Body of pancreas (tissue), 4 donors: ENCODE data around the gene TARP.

Source experiments
- ATAC-seq: fragments of 150-250 bp; one replicate; pipeline ENCODE4 v1.9.1; 2016
- DNase-seq, 4 donors: peaks; one replicate each; pipeline ENCODE4 v3.0.0-alpha.2; 2019
- H3K27ac ChIP-seq, 4 donors: fragments of 200-600 bp; sonication (generic); 1 replicate in 3 of 4; 2 replicates in 1 of 4; pipeline versions ENCODE4 v1.5.1 to v1.6.1; 2016 to 2019; ENCODE audit warnings: mild to moderate bottlenecking in 1 of 4, mixed read lengths in 1 of 4, moderate library complexity in 1 of 4
- H3K27me3 ChIP-seq, 2 donors: fragments of 200-600 bp; sonication (generic); one replicate each; pipeline ENCODE4 v1.6.0; 2016; ENCODE audit warnings: mild to moderate bottlenecking in 1 of 2
- H3K36me3 ChIP-seq, 2 donors: fragments of 200-600 bp; sonication (generic); replicated peaks in 1 of 2; 2 replicates each; pipeline ENCODE4 v1.5.1; 2016; ENCODE audit warnings: low read depth in 2 of 2; ENCODE audit not compliant: insufficient read depth in 1 of 2
- H3K4me1 ChIP-seq: fragments of 200-600 bp; sonication (generic); one replicate; pipeline ENCODE4 v1.6.0; 2016
- H3K4me3 ChIP-seq, 2 donors: fragments of 200-600 bp; sonication (generic); 1 replicate in 1 of 2; 2 replicates in 1 of 2; pipeline ENCODE4 v1.5.1; 2016 to 2019
- H3K9me3 ChIP-seq, 3 donors: fragments of 200-600 bp; sonication (generic); 1 replicate in 2 of 3; 2 replicates in 1 of 3; pipeline ENCODE4 v1.5.1; 2016
- CTCF ChIP-seq, 7 experiments: fragments of 450-650 bp in 4 of 7; fragments of 200-600 bp in 3 of 7; sonication (generic) in 3 of 7; IDR thresholded peaks; one replicate each; pipeline ENCODE4 v1.5.1; 2016 to 2019; ENCODE audit warnings: antibody characterized with exemption in 7 of 7
- POLR2A ChIP-seq, 3 donors: fragments of 450-650 bp; IDR thresholded peaks; one replicate each; pipeline ENCODE4 v1.6.1; 2016; ENCODE audit warnings: antibody characterized with exemption in 3 of 3, mild to moderate bottlenecking in 2 of 3
- WGBS, 2 donors: methylation state at CpG; one replicate each; pipeline ENCODE4 v1.1.5; 2017; 5-methylcytosine and 5-hydroxymethylcytosine counted together
- intact Hi-C: fragments of 100-400 bp; cut with DNase I; formaldehyde crosslinking; loops from one replicate; pipeline ENCODE4 v1.15.1; 2023

Gene TARP

DNA sequence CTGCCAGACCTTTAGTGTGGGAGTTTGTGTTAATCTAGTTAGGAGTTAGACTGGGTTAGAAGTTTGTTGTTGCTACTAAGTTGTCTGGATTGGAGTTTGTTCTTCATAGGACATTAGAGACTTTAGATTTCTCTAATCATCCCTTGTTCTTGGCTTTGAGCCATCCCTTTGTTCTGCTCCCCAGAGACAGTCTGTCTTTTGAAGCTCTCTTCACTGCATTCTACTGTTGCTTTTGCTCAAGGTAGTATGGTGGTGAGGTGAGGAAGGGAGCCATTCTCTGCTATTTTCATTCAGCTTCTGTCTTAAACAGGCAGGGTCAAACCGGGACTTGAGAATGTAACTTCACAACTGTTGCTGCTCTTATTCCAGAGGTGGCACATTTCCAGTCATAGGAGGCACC is 10.4 kb upstream of the TARP start:
- intact Hi-C loops, result no loop called here
- no peak for ATAC-seq
- WGBS, 2 donors, result 67 to 77% methylated on average over 1 of the region's 1 CpG

GRCh38 chr7:38283107-38283506 is 9.7 kb upstream of the TARP start:
- H3K4me1 ChIP-seq, result no peaks in the 10 kb centered on the region
- H3K27ac ChIP-seq, result no peak overlapping the region
- H3K27me3 ChIP-seq, result no peaks in the 10 kb centered on the region
- ATAC-seq (no peak), DNase-seq (no peak)
- WGBS, 2 donors, result 67 to 69% methylated on average over 4 of the region's 4 CpGs
- TF ChIP-seq POLR2A (IDR thresholded peaks at IDR 0.05) (no peak), CTCF (IDR thresholded peaks at IDR 0.05) (no peak)
- H3K36me3 ChIP-seq, result no peaks in the 10 kb centered on the region
- intact Hi-C loops, result no loop called here
- H3K4me3 ChIP-seq, result no peak overlapping the region
- no peaks in the 10 kb centered on the region for H3K9me3 ChIP-seq

More for the DNA sequence above, 10.4 kb upstream of the TARP start:
- H3K27me3 ChIP-seq, result no peaks in the 10 kb centered on the region
- TF ChIP-seq POLR2A (IDR thresholded peaks at IDR 0.05) (no peak), CTCF (IDR thresholded peaks at IDR 0.05) (no peak)
- H3K9me3 ChIP-seq, result no peaks in the 10 kb centered on the region
- H3K4me3 ChIP-seq, result no peak overlapping the region
- H3K27ac ChIP-seq, result no peak overlapping the region
- H3K36me3 ChIP-seq, result no peaks in the 10 kb centered on the region
- H3K4me1 ChIP-seq, result no peaks in the 10 kb centered on the region
- no peak for DNase-seq

DNA sequence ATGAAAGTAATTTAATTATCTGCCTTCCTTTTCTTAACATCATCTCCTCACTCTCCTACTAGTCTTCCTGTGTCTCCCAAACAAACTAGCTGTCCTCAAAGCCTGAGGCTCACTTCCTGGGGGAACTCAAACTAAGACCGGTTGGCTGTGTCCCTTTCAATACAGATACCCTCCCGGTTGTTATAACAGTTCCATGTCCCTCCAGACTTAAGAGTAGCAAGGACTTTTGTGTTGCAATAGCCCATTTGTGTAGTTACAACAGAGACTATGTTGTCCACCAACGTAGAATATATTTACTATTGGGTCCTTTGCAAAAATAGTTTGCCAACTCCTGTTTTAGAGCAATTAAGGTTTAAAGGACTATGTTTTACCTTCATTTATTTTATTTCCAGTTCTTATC is 8.6 kb upstream of the TARP start:
- ATAC-seq, result no peak
- TF ChIP-seq POLR2A (IDR thresholded peaks at IDR 0.05), result no peak
- no peak for TF ChIP-seq CTCF (IDR thresholded peaks at IDR 0.05)

GRCh38 chr7:38281266-38281665 is 7.8 kb upstream of the TARP start:
- Histone ChIP-seq H3K4me1 (no peaks in the 10 kb centered on the region), H3K4me3 (no peak overlapping the region), H3K9me3 (no peaks in the 10 kb centered on the region), H3K36me3 (no peaks in the 10 kb centered on the region), H3K27me3 (no peaks in the 10 kb centered on the region), H3K27ac (no peak overlapping the region)
- ATAC-seq (no peak), DNase-seq (no peak)
- TF ChIP-seq CTCF (IDR thresholded peaks at IDR 0.05), result no peak
- no peak for TF ChIP-seq POLR2A (IDR thresholded peaks at IDR 0.05)
- intact Hi-C loops, result no loop called here

More for the DNA sequence above, 8.6 kb upstream of the TARP start:
- H3K9me3 ChIP-seq, result no peaks in the 10 kb centered on the region
- no peaks in the 10 kb centered on the region for H3K36me3 ChIP-seq
- no peak overlapping the region for H3K4me3 ChIP-seq
- 57 to 75% methylated on average over 3 of the region's 3 CpGs for WGBS, 2 donors
- intact Hi-C loops, result no loop called here
- H3K27me3 ChIP-seq, result no peaks in the 10 kb centered on the region
- no peak overlapping the region for H3K27ac ChIP-seq
- no peak for DNase-seq
- H3K4me1 ChIP-seq, result no peaks in the 10 kb centered on the region

DNA sequence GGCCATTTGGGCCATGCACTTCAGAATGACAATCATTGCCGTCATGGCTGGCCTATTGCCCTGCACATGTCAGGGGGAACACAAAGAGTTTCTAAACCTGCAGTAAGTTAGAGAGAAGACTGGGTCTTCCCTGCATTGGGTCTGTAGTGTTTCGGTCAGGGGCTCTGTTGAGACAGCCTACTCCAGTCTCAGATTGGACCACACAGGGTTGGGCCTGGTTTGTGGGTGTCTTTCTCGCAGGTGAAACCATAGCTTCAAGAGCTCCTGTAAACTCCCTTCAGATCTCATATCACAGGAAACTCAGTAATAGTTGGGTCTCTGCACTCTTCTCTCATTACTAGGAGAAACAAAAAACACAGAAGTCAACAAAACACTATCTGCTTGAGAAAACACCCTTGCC is 7.3 kb upstream of the TARP start:
- Histone ChIP-seq H3K36me3 (no peaks in the 10 kb centered on the region), H3K27me3 (no peaks in the 10 kb centered on the region), H3K9me3 (no peaks in the 10 kb centered on the region), H3K4me3 (no peak overlapping the region), H3K4me1 (no peaks in the 10 kb centered on the region), H3K27ac (no peak overlapping the region)
- ATAC-seq, result no peak
- DNase-seq, result no peak
- intact Hi-C loops, result no loop called here
- no peak for TF ChIP-seq CTCF (IDR thresholded peaks at IDR 0.05)
- no peak for TF ChIP-seq POLR2A (IDR thresholded peaks at IDR 0.05)
- WGBS, 2 donors, result 86 to 100% methylated on average over 3 of the region's 3 CpGs
